ENCODE results near the gene ATP5PO. TPM values are rescaled to one million over a fixed set of nuclear protein-coding genes. Genes with fewer than 3 reads are reported as not detected.
A peak's percentile ranks its signal among the peaks of the same experiment; 100 is the strongest.

Gene ATP5PO
- total and polyA plus RNA-seq, 2 of the 13 experiments (the other 11 are each of a cell fraction or from before 2014, with no cell fraction given) = 256 to 297 TPM

DNA sequence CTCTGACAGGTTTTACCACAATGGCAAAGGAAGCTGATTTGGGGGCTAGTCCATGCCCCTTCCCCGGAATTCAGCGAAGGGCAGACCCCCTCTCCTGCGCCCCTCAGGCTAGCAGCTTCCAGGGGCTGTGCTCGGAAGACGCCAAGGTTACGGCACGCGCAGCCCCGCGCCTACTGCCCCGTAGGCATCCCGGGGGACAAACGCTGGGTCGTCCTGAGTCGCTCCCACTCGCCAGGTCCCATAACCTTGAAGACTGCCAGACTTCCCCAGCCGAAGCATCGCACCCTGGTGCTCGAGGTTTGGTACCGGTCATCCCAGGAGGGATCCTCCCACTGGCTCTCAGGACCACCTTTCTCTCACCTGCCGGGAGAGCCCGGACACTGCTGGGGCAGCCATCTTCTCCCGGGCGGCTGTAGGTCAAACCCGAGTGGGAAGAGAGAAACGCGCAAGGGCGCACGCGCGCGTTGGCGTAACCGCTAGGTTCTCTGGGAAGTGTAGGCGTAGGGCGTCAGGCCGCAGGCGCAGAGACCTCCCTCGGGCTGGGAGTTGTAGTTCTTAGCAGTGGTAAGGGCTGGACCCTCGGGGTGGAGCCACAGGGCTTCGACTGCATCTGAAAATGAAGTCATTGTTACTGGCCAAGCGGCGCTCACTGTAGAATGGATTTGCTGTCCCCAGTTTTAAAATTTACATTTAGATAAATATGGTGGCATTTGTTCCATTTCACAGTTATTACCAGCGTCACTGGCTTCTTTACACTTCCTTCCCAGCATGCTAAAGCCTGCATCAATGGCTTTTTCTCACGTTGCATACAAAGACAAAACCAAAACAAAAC is at the start of gene ATP5PO (continued):
- peak; percentile 21; the same call in 1 of the 2 replicates for TF ChIP-seq ATF7-NPFF (CRISPR knock-in tag; IDR thresholded peaks at IDR 0.05; ENCODE audit: low read depth)
- no peak for TF ChIP-seq BRCA1 (CRISPR knock-in tag; IDR thresholded peaks at IDR 0.05)
- TF ChIP-seq HMG20A (CRISPR knock-in tag; IDR thresholded peaks at IDR 0.05; ENCODE audit: borderline replicate concordance) = no peak
- TF ChIP-seq MTF1 (CRISPR knock-in tag; IDR thresholded peaks at IDR 0.05) = no peak
- peak; percentile 23; the same call in 1 of the 2 replicates for TF ChIP-seq CBFB (CRISPR knock-in tag; IDR thresholded peaks at IDR 0.05)
- TF ChIP-seq, protein P1, sequence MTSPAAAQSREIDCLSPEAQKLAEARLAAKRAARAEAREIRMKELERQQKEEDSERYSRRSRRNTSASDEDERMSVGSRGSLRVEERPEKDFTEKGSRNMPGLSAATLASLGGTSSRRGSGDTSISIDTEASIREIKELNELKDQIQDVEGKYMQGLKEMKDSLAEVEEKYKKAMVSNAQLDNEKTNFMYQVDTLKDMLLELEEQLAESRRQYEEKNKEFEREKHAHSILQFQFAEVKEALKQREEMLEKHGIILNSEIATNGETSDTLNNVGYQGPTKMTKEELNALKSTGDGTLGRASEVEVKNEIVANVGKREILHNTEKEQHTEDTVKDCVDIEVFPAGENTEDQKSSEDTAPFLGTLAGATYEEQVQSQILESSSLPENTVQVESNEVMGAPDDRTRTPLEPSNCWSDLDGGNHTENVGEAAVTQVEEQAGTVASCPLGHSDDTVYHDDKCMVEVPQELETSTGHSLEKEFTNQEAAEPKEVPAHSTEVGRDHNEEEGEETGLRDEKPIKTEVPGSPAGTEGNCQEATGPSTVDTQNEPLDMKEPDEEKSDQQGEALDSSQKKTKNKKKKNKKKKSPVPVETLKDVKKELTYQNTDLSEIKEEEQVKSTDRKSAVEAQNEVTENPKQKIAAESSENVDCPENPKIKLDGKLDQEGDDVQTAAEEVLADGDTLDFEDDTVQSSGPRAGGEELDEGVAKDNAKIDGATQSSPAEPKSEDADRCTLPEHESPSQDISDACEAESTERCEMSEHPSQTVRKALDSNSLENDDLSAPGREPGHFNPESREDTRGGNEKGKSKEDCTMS (CRISPR knock-in tag; conservative IDR thresholded peaks at IDR 0.05) = no peak
- no peak for TF ChIP-seq ZNF251 (CRISPR knock-in tag; IDR thresholded peaks at IDR 0.05)
- TF ChIP-seq, protein P2, sequence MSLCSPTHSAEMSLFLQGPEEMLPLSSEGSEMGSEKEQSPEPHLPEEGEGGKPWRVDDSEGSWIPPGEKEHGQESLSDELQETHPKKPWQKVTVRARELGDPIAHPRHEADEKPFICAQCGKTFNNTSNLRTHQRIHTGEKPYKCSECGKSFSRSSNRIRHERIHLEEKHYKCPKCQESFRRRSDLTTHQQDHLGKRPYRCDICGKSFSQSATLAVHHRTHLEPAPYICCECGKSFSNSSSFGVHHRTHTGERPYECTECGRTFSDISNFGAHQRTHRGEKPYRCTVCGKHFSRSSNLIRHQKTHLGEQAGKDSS (CRISPR knock-in tag; IDR thresholded peaks at IDR 0.05; ENCODE audit: borderline replicate concordance, low read depth) = no peak
- no peak for TF ChIP-seq ZSCAN31 (CRISPR knock-in tag; IDR thresholded peaks at IDR 0.05; ENCODE audit: low read depth)
- no peak; the same call in 1 of the 2 replicates for TF ChIP-seq FOXA3 (CRISPR knock-in tag; IDR thresholded peaks at IDR 0.05)
- no peak for TF ChIP-seq NFYC (CRISPR knock-in tag; IDR thresholded peaks at IDR 0.05)
- TF ChIP-seq FOXM1 (CRISPR knock-in tag; IDR thresholded peaks at IDR 0.05) = no peak
- TF ChIP-seq MBD4 (IDR thresholded peaks at IDR 0.05; ENCODE audit: borderline replicate concordance, low read length) = no peak
- TF ChIP-seq ZNF337 (CRISPR knock-in tag; IDR thresholded peaks at IDR 0.05; ENCODE audit: borderline replicate concordance, low read depth) = no peak
- no peak for TF ChIP-seq ZNF3 (CRISPR knock-in tag; IDR thresholded peaks at IDR 0.05)
- no peak for TF ChIP-seq GPBP1L1 (CRISPR knock-in tag; IDR thresholded peaks at IDR 0.05)
- TF ChIP-seq IKZF1 (IDR thresholded peaks at IDR 0.05) = no peak
- TF ChIP-seq KLF16 (CRISPR knock-in tag; IDR thresholded peaks at IDR 0.05) = peak in 1 of 2 experiments; percentile 82; a peak in 2 of 4 replicates
- TF ChIP-seq ZNF260 (CRISPR knock-in tag; IDR thresholded peaks at IDR 0.05; ENCODE audit: borderline replicate concordance, low read depth) = no peak
- TF ChIP-seq, protein P3, sequence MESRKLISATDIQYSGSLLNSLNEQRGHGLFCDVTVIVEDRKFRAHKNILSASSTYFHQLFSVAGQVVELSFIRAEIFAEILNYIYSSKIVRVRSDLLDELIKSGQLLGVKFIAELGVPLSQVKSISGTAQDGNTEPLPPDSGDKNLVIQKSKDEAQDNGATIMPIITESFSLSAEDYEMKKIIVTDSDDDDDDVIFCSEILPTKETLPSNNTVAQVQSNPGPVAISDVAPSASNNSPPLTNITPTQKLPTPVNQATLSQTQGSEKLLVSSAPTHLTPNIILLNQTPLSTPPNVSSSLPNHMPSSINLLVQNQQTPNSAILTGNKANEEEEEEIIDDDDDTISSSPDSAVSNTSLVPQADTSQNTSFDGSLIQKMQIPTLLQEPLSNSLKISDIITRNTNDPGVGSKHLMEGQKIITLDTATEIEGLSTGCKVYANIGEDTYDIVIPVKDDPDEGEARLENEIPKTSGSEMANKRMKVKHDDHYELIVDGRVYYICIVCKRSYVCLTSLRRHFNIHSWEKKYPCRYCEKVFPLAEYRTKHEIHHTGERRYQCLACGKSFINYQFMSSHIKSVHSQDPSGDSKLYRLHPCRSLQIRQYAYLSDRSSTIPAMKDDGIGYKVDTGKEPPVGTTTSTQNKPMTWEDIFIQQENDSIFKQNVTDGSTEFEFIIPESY (CRISPR knock-in tag; IDR thresholded peaks at IDR 0.05) = no peak
- TF ChIP-seq PHB2 (IDR thresholded peaks at IDR 0.05; ENCODE audit: partially characterized antibody) = no peak
- no peak for TF ChIP-seq ZNF12 (CRISPR knock-in tag; IDR thresholded peaks at IDR 0.05)
- TF ChIP-seq ZNF549 (CRISPR knock-in tag; IDR thresholded peaks at IDR 0.05) = no peak
- no peak for TF ChIP-seq ZNF775 (CRISPR knock-in tag; IDR thresholded peaks at IDR 0.05; ENCODE audit: borderline replicate concordance)
- TF ChIP-seq ZNF510 (CRISPR knock-in tag; IDR thresholded peaks at IDR 0.05; ENCODE audit: low read depth) = no peak
- peak; percentile 14; the same call in 1 of the 2 replicates for TF ChIP-seq MED1 (CRISPR knock-in tag; IDR thresholded peaks at IDR 0.05)
